Activated CD4-positive, alpha-beta T cell treated with anti-CD3 and anti-CD28 coated beads, Interleukin-2, amount 10 ng/mL, durations not matched to agents 24 days and 14 days (primary cell): ENCODE results near the gene TMEM170A. TPM values are rescaled to one million over a fixed set of nuclear protein-coding genes. Genes with fewer than 3 reads are reported as not detected.
"Not testable (repeated sequence)": the region's sequence is repeated elsewhere in the genome, so short reads cannot be mapped to it uniquely, and the experiment has no call there.

Experiments used
- DNase-seq: peaks from one replicate; pipeline ENCODE4 v3.0.0; 2022
- H3K27ac Mint-ChIP-seq: one replicate; pipeline ENCODE4 v1.8.0; 2022; ENCODE audit warnings: mild to moderate bottlenecking, mixed read lengths
- H3K27me3 Mint-ChIP-seq: one replicate; pipeline ENCODE4 v1.8.0; 2022; ENCODE audit warnings: mixed read lengths
- H3K36me3 Mint-ChIP-seq: one replicate; pipeline ENCODE4 v1.8.0; 2022; ENCODE audit warnings: low read depth, mild to moderate bottlenecking, mixed read lengths
- H3K4me1 Mint-ChIP-seq: one replicate; pipeline ENCODE4 v1.8.0; 2021; ENCODE audit warnings: mixed read lengths
- H3K4me3 Mint-ChIP-seq: one replicate; pipeline ENCODE4 v1.8.0; 2022; ENCODE audit warnings: mild to moderate bottlenecking, moderate library complexity, mixed read lengths
- H3K9me3 Mint-ChIP-seq: one replicate; pipeline ENCODE4 v1.8.0; 2021; ENCODE audit warnings: mixed read lengths
- intact Hi-C: fragments of 100-400 bp; cut with micrococcal nuclease; formaldehyde crosslinking; loops from one replicate; pipeline ENCODE4 v1.15.1; 2023
- total RNA-seq: library from RNA; stranded (reverse); gene quantifications from 2 replicates; pipeline ENCODE4 v1.2.3, GENCODE V29; 2022

The TMEM170A gene
- total RNA-seq, 1 donor from 2014 or later, result 46.0 TPM

GRCh38 chr16:75472908-75473877 is 8.7 kb upstream of the TMEM170A start:
- intact Hi-C loops, result loop anchor here (1.0 kb wide), 1 partner anchor 291 kb away; no protein-coding TSS in a partner anchor
- no peak overlapping the region for H3K27ac Mint-ChIP-seq
- H3K9me3 Mint-ChIP-seq, result no peaks in the 10 kb centered on the region
- DNase-seq, result no peak
- H3K4me1 Mint-ChIP-seq, result peaks cover 3% of the 10 kb centered on the region
- H3K36me3 Mint-ChIP-seq, result no peaks in the 10 kb centered on the region
- H3K27me3 Mint-ChIP-seq, result peaks cover 8% of the 10 kb centered on the region
- no peak overlapping the region for H3K4me3 Mint-ChIP-seq

- H3K4me3 Mint-ChIP-seq, result no peak overlapping the region
Observed at GRCh38 chr16:75471723-75472633, 7.5 kb upstream of the TMEM170A start.

GRCh38 chr16:75466760-75467159 is 2.3 kb upstream of the TMEM170A start:
- Mint-ChIP-seq H3K4me1 (peaks cover 24% of the 10 kb centered on the region), H3K36me3 (peaks cover 4% of the 10 kb centered on the region), H3K27ac (no peak overlapping the region), H3K9me3 (no peaks in the 10 kb centered on the region), H3K27me3 (peaks cover 4% of the 10 kb centered on the region), H3K4me3 (no peak overlapping the region)
- no peak for DNase-seq
- intact Hi-C loops, result no loop called here

More at GRCh38 chr16:75471723-75472633, 7.5 kb upstream of the TMEM170A start:
- Mint-ChIP-seq H3K9me3 (no peaks in the 10 kb centered on the region), H3K27ac (no peak overlapping the region), H3K36me3 (no peaks in the 10 kb centered on the region), H3K4me1 (peaks cover 3% of the 10 kb centered on the region), H3K27me3 (peaks cover 3% of the 10 kb centered on the region)
- peak; percentile 82 for DNase-seq
- intact Hi-C loops, result loop anchor here (1.0 kb wide), 1 partner anchor 292 kb away; no protein-coding TSS in a partner anchor

GRCh38 chr16:75463389-75464121 is 934 bp downstream of the TMEM170A start:
- H3K4me3 Mint-ChIP-seq, result peak overlapping the region; percentile 89
- intact Hi-C loops, result loop anchor here (1.0 to 5.0 kb wide), 10 partner anchors 30 to 1728 kb away; partner anchors contain the start of genes ADAT1, CFDP1, KARS1 and MON1B
- not testable (repeated sequence) for H3K27me3 Mint-ChIP-seq, H3K9me3 Mint-ChIP-seq
- DNase-seq, result peak; percentile 62
- peak overlapping the region; percentile 95 for H3K27ac Mint-ChIP-seq
- H3K36me3 Mint-ChIP-seq, result peaks cover 14% of the 10 kb centered on the region
- H3K4me1 Mint-ChIP-seq, result peaks cover 40% of the 10 kb centered on the region

GRCh38 chr16:75462806-75463205 is 1.7 kb downstream of the TMEM170A start:
- intact Hi-C loops, result loop anchor here (5.0 kb wide), 1 partner anchor 41 kb away; no protein-coding TSS in a partner anchor
- Mint-ChIP-seq H3K27me3 (peaks cover 2% of the 10 kb centered on the region), H3K36me3 (peaks cover 18% of the 10 kb centered on the region), H3K9me3 (no peaks in the 10 kb centered on the region), H3K27ac (peak overlapping the region; percentile 95), H3K4me3 (peak overlapping the region; percentile 89), H3K4me1 (peaks cover 40% of the 10 kb centered on the region)
- DNase-seq, result peak; percentile 66

GRCh38 chr16:75461575-75461974 is 2.9 kb downstream of the TMEM170A start:
- peak overlapping the region; percentile 48 for H3K27ac Mint-ChIP-seq
- no peaks in the 10 kb centered on the region for H3K9me3 Mint-ChIP-seq
- peaks cover 18% of the 10 kb centered on the region for H3K36me3 Mint-ChIP-seq
- peaks cover 41% of the 10 kb centered on the region for H3K4me1 Mint-ChIP-seq
- no peak for DNase-seq
- no peak overlapping the region for H3K4me3 Mint-ChIP-seq
- intact Hi-C loops, result loop anchor here (5.0 kb wide), 1 partner anchor 39 kb away; no protein-coding TSS in a partner anchor
- peaks cover 2% of the 10 kb centered on the region for H3K27me3 Mint-ChIP-seq

GRCh38 chr16:75460446-75460845 is 4.0 kb downstream of the TMEM170A start:
- Mint-ChIP-seq H3K9me3 (no peaks in the 10 kb centered on the region), H3K36me3 (peaks cover 18% of the 10 kb centered on the region), H3K27me3 (peaks cover 2% of the 10 kb centered on the region), H3K27ac (no peak overlapping the region), H3K4me1 (peaks cover 41% of the 10 kb centered on the region), H3K4me3 (no peak overlapping the region)
- intact Hi-C loops, result loop anchor here (5.0 kb wide), 1 partner anchor 38 kb away; no protein-coding TSS in a partner anchor
- no peak for DNase-seq

- DNase-seq, result no peak
- H3K4me3 Mint-ChIP-seq, result no peak overlapping the region
Observed at GRCh38 chr16:75459691-75460090, 4.8 kb downstream of the TMEM170A start.

GRCh38 chr16:75458439-75458838 is 6.0 kb downstream of the TMEM170A start:
- H3K27me3 Mint-ChIP-seq, result no peaks in the 10 kb centered on the region
- H3K36me3 Mint-ChIP-seq, result peaks cover 18% of the 10 kb centered on the region
- no peak overlapping the region for H3K4me3 Mint-ChIP-seq
- peaks cover 35% of the 10 kb centered on the region for H3K4me1 Mint-ChIP-seq
- no peak overlapping the region for H3K27ac Mint-ChIP-seq
- DNase-seq, result no peak
- no peaks in the 10 kb centered on the region for H3K9me3 Mint-ChIP-seq
- intact Hi-C loops, result no loop called here

More at GRCh38 chr16:75459691-75460090, 4.8 kb downstream of the TMEM170A start:
- H3K36me3 Mint-ChIP-seq, result peaks cover 18% of the 10 kb centered on the region
- intact Hi-C loops, result loop anchor here (5.0 kb wide), 1 partner anchor 37 kb away; no protein-coding TSS in a partner anchor
- no peak overlapping the region for H3K27ac Mint-ChIP-seq
- no peaks in the 10 kb centered on the region for H3K27me3 Mint-ChIP-seq
- H3K4me1 Mint-ChIP-seq, result peaks cover 38% of the 10 kb centered on the region
- no peaks in the 10 kb centered on the region for H3K9me3 Mint-ChIP-seq

GRCh38 chr16:75458029-75458428 is 6.5 kb downstream of the TMEM170A start:
- Mint-ChIP-seq H3K9me3 (no peaks in the 10 kb centered on the region), H3K4me3 (no peak overlapping the region), H3K27me3 (no peaks in the 10 kb centered on the region), H3K27ac (no peak overlapping the region), H3K36me3 (peaks cover 18% of the 10 kb centered on the region), H3K4me1 (peaks cover 31% of the 10 kb centered on the region)
- intact Hi-C loops, result no loop called here
- no peak for DNase-seq

- Mint-ChIP-seq H3K36me3 (peaks cover 18% of the 10 kb centered on the region), H3K4me1 (peaks cover 27% of the 10 kb centered on the region), H3K27ac (no peak overlapping the region), H3K9me3 (no peaks in the 10 kb centered on the region), H3K4me3 (no peak overlapping the region), H3K27me3 (no peaks in the 10 kb centered on the region)
- intact Hi-C loops, result no loop called here
- DNase-seq, result no peak
Observed at GRCh38 chr16:75457485-75458021, 6.9 kb downstream of the TMEM170A start.

GRCh38 chr16:75456971-75457370 is 7.5 kb downstream of the TMEM170A start:
- DNase-seq, result no peak
- no peak overlapping the region for H3K27ac Mint-ChIP-seq
- intact Hi-C loops, result no loop called here
- peaks cover 21% of the 10 kb centered on the region for H3K4me1 Mint-ChIP-seq
- peaks cover 16% of the 10 kb centered on the region for H3K36me3 Mint-ChIP-seq
- no peaks in the 10 kb centered on the region for H3K9me3 Mint-ChIP-seq
- H3K27me3 Mint-ChIP-seq, result no peaks in the 10 kb centered on the region
- no peak overlapping the region for H3K4me3 Mint-ChIP-seq
